Gastroesophageal sphincter (tissue), 3 donors: ENCODE data around the gene ALLC.

Source experiments
- CTCF ChIP-seq, 4 experiments: fragments of 200-600 bp in 2 of 4; fragments of 450-650 bp in 2 of 4; sonication (generic) in 1 of 4; IDR thresholded peaks; one replicate each; pipeline ENCODE4 v1.5.1; 2017 to 2019; ENCODE audit warnings: antibody characterized with exemption in 4 of 4, mild to moderate bottlenecking in 2 of 4, moderate library complexity in 2 of 4
- EP300 ChIP-seq: sonication (generic); formaldehyde crosslinking; IDR thresholded peaks from one replicate; pipeline ENCODE4 v1.6.1; 2017; ENCODE audit warnings: antibody characterized with exemption, mild to moderate bottlenecking
- POLR2A ChIP-seq, 2 donors: fragments of 450-650 bp; IDR thresholded peaks; one replicate each; pipeline ENCODE4 v1.6.1; 2017; ENCODE audit warnings: antibody characterized with exemption in 2 of 2, mild to moderate bottlenecking in 2 of 2, moderate library complexity in 1 of 2
- POLR2AphosphoS5 ChIP-seq: sonication (generic); formaldehyde crosslinking; IDR thresholded peaks from one replicate; pipeline ENCODE4 v1.6.1; 2017; ENCODE audit warnings: antibody characterized with exemption

- TF ChIP-seq CTCF (IDR thresholded peaks at IDR 0.05): no peak
- no peak for TF ChIP-seq POLR2AphosphoS5
- no peak for TF ChIP-seq POLR2A (IDR thresholded peaks at IDR 0.05)
- TF ChIP-seq EP300: no peak
Measured at GRCh38 chr2:3639653-3640052, 18.3 kb upstream of the ALLC start.
